ENCODE data around the gene RFT1. TPM values are rescaled to one million over a fixed set of nuclear protein-coding genes. Genes with fewer than 3 reads are reported as not detected.

Gene RFT1
- total and polyA plus RNA-seq, 2 donors (not counting 3 experiments of a cell fraction or from before 2014, with no cell fraction given) = 29.8 to 39.9 TPM

- Histone ChIP-seq H3K36me3 (ENCODE audit: control insufficient read depth in 2 of 2, extremely low read depth in 1 of 2, insufficient read depth in 2 of 2, low read length in 2 of 2) (peaks cover 9 to 39% of the 10 kb centered on the region in 2 experiments), H3K4me1 (ENCODE audit: control insufficient read depth, extremely low read depth, insufficient read depth, low read length) (no peaks in the 10 kb centered on the region), H3K27me3 (ENCODE audit: control insufficient read depth in 2 of 2, insufficient read depth in 2 of 2, low read length in 2 of 2) (no peaks in the 10 kb centered on the region), H2AFZ (ENCODE audit: low read depth, low read length) (no peak overlapping the region), H3K4me2 (ENCODE audit: insufficient read depth, low read length) (no peak overlapping the region), H3K9me1 (replicated peaks; ENCODE audit: control insufficient read depth, extremely low read depth, insufficient read depth, low read length) (no peaks in the 10 kb centered on the region), H3K9me3 (replicated peaks; ENCODE audit: control insufficient read depth, insufficient read depth, low read length) (no peaks in the 10 kb centered on the region), H3K9ac (replicated peaks; ENCODE audit: extremely low read depth, insufficient read depth, low read length) (no peak overlapping the region), H3K79me2 (ENCODE audit: control insufficient read depth, insufficient read depth, low read length) (no peaks in the 10 kb centered on the region), H3K4me3 (replicated peaks in 1 of 3; ENCODE audit: insufficient read depth in 1 of 3, low read depth in 1 of 3, low read length in 3 of 3) (no peak overlapping the region), H3K27ac (ENCODE audit: insufficient read depth, low read depth, low read length) (no peak overlapping the region), H4K20me1 (replicated peaks; ENCODE audit: control insufficient read depth, extremely low read depth, insufficient read depth, low read length) (no peaks in the 10 kb centered on the region)
- CTCF ChIA-PET = interaction anchor here (0.9 to 1.7 kb wide), 4 partner anchors 12 to 76 kb away, joined by 3 to 5 read pairs (median 3); no protein-coding TSS in a partner anchor
- no peak for DNase-seq (ENCODE audit: low read depth, low spot score)
- FAIRE-seq = no peak
- no TSS peak for BruUV-seq (replicated peaks)
- intact Hi-C loops (cut with micrococcal nuclease) = no loop called here
- POLR2A ChIA-PET = no interaction called here
- no peak for TF ChIP-seq JUN (IDR thresholded peaks at IDR 0.05; ENCODE audit: borderline replicate concordance, insufficient read depth, insufficient read length, low read depth)
- TF ChIP-seq MYC (IDR thresholded peaks at IDR 0.05; ENCODE audit: low read depth, low read length) = no peak
- TF ChIP-seq MAX (IDR thresholded peaks at IDR 0.05; ENCODE audit: insufficient read depth, insufficient read length) = no peak
- TF ChIP-seq POLR2A (IDR thresholded peaks at IDR 0.05; ENCODE audit: low read depth, low read length) = no peak
- TF ChIP-seq FOS (IDR thresholded peaks at IDR 0.05; ENCODE audit: borderline replicate concordance, insufficient read depth, low read length) = no peak
- TF ChIP-seq EZH2 (IDR thresholded peaks at IDR 0.05; ENCODE audit: borderline replicate concordance, low read depth, low read length, severe bottlenecking) = no peak
- no peak for TF ChIP-seq POLR2AphosphoS5 (IDR thresholded peaks at IDR 0.05; ENCODE audit: insufficient read depth, low read depth, low read length)
- TF ChIP-seq CTCF (IDR thresholded peaks at IDR 0.05; ENCODE audit: extremely low read depth in 1 of 2, insufficient read depth in 1 of 2, low read depth in 1 of 2, low read length in 2 of 2) = no peak
- no peak for TF ChIP-seq GATA2 (IDR thresholded peaks at IDR 0.05; ENCODE audit: insufficient read depth, insufficient read length, low read depth, low read length)
- dilution Hi-C loops (cut with MboI; ENCODE audit: extremely low pct_ligation_motif_present, low sequenced_read_pairs) = no loop called here
Observed at GRCh38 chr3:53120336-53120735, 9.9 kb downstream of the RFT1 start.
